IPS DF 6.9 (cell line): ENCODE results near the gene SLC16A10.
"Not testable (repeated sequence)": the region's sequence is repeated elsewhere in the genome, so short reads cannot be mapped to it uniquely, and the experiment has no call there.

Experiments used
- DNase-seq: peaks from one replicate; pipeline ENCODE4 v3.0.0-alpha.2; 2013; ENCODE audit warnings: low read depth, low spot score
- H3K27ac ChIP-seq: one replicate; pipeline ENCODE4 v1.5.1; 2013; ENCODE audit warnings: low read length, control low read depth
- H3K27me3 ChIP-seq: 2 replicates; pipeline ENCODE4 v1.6.1; 2013; ENCODE audit warnings: mild to moderate bottlenecking, low read length; ENCODE audit not compliant: control insufficient read depth, insufficient read depth
- H3K36me3 ChIP-seq: 2 replicates; pipeline ENCODE4 v1.6.1; 2013; ENCODE audit warnings: low read length; ENCODE audit not compliant: control insufficient read depth, insufficient read depth
- H3K4me1 ChIP-seq: 2 replicates; pipeline ENCODE4 v1.6.1; 2013; ENCODE audit warnings: low read length; ENCODE audit not compliant: control insufficient read depth, insufficient read depth
- H3K4me3 ChIP-seq: 2 replicates; pipeline ENCODE4 v1.5.1; 2013; ENCODE audit warnings: mild to moderate bottlenecking, low read length
- H3K9me3 ChIP-seq: 2 replicates; pipeline ENCODE4 v1.6.1; 2013; ENCODE audit warnings: low read length, inconsistent platforms; ENCODE audit not compliant: control insufficient read depth, insufficient read depth
- WGBS: extraction: QIAGEN DNeasy Blood & Tissue Kit; methylation state at CpG from one replicate; pipeline ENCODE4 v1.1.7; 2013; ENCODE audit warnings: mixed read lengths, missing lambda C conversion rate; ENCODE audit not compliant: insufficient read length, insufficient coverage; 5-methylcytosine and 5-hydroxymethylcytosine counted together

The SLC16A10 gene

GRCh38 chr6:111087871-111088667 is 766 bp downstream of the SLC16A10 start:
- Histone ChIP-seq H3K9me3 (no peaks in the 10 kb centered on the region), H3K36me3 (no peaks in the 10 kb centered on the region), H3K27ac (no peak overlapping the region), H3K4me1 (no peaks in the 10 kb centered on the region; the same call in 1 of the 2 replicates), H3K27me3 (no peaks in the 10 kb centered on the region; the same call in 1 of the 2 replicates), H3K4me3 (peak overlapping the region; percentile 57)
- no CpG with 5 or more reads among the region's 54 CpGs for WGBS
- no peak for DNase-seq

GRCh38 chr6:111088668-111089003 is 1.3 kb downstream of the SLC16A10 start:
- H3K36me3 ChIP-seq, result no peaks in the 10 kb centered on the region
- no CpG with 5 or more reads among the region's 5 CpGs for WGBS
- H3K9me3 ChIP-seq, result no peaks in the 10 kb centered on the region
- no peak overlapping the region for H3K27ac ChIP-seq
- peak overlapping the region; percentile 57; the same call in 1 of the 2 replicates for H3K4me3 ChIP-seq
- H3K27me3 ChIP-seq, result no peaks in the 10 kb centered on the region; the same call in 1 of the 2 replicates
- DNase-seq, result no peak
- no peaks in the 10 kb centered on the region; the same call in 1 of the 2 replicates for H3K4me1 ChIP-seq

GRCh38 chr6:111090766-111091165 is 3.5 kb downstream of the SLC16A10 start:
- no peaks in the 10 kb centered on the region; the same call in 1 of the 2 replicates for H3K27me3 ChIP-seq
- no peak overlapping the region for H3K4me3 ChIP-seq
- no peaks in the 10 kb centered on the region for H3K36me3 ChIP-seq
- DNase-seq, result no peak
- no peak overlapping the region for H3K27ac ChIP-seq
- H3K9me3 ChIP-seq, result no peaks in the 10 kb centered on the region
- H3K4me1 ChIP-seq, result no peaks in the 10 kb centered on the region; the same call in 1 of the 2 replicates
- no CpG with 5 or more reads among the region's 4 CpGs for WGBS

- Histone ChIP-seq H3K27me3 (no peaks in the 10 kb centered on the region; the same call in 1 of the 2 replicates), H3K36me3 (no peaks in the 10 kb centered on the region), H3K4me3 (no peak overlapping the region), H3K9me3 (no peaks in the 10 kb centered on the region), H3K27ac (no peak overlapping the region), H3K4me1 (no peaks in the 10 kb centered on the region; the same call in 1 of the 2 replicates)
- no CpG with 5 or more reads among the region's 3 CpGs for WGBS
- DNase-seq, result no peak
Measured at GRCh38 chr6:111091987-111092386, 4.7 kb downstream of the SLC16A10 start.

- WGBS, result no CpG with 5 or more reads among the region's 1 CpG
- not testable (repeated sequence) for H3K4me3 ChIP-seq, H3K27ac ChIP-seq, H3K9me3 ChIP-seq, H3K27me3 ChIP-seq, H3K4me1 ChIP-seq, H3K36me3 ChIP-seq, DNase-seq
Measured at GRCh38 chr6:111095488-111095887, 8.2 kb downstream of the SLC16A10 start.

- WGBS, result no CpG with 5 or more reads among the region's 3 CpGs
- no peak overlapping the region for H3K27ac ChIP-seq
- no peaks in the 10 kb centered on the region for H3K27me3 ChIP-seq
- H3K36me3 ChIP-seq, result no peaks in the 10 kb centered on the region
- DNase-seq, result no peak
- H3K9me3 ChIP-seq, result no peaks in the 10 kb centered on the region
- no peak overlapping the region for H3K4me3 ChIP-seq
- H3K4me1 ChIP-seq, result no peaks in the 10 kb centered on the region
Measured at GRCh38 chr6:111096246-111096645, 8.9 kb downstream of the SLC16A10 start.

- no peak overlapping the region for H3K4me3 ChIP-seq
- H3K27ac ChIP-seq, result no peak overlapping the region
- no peak for DNase-seq
- H3K9me3 ChIP-seq, result no peaks in the 10 kb centered on the region
- no peaks in the 10 kb centered on the region for H3K4me1 ChIP-seq
- no peaks in the 10 kb centered on the region for H3K36me3 ChIP-seq
- no peaks in the 10 kb centered on the region for H3K27me3 ChIP-seq
- WGBS, result no CpG with 5 or more reads among the region's 2 CpGs
Measured at GRCh38 chr6:111098597-111098996, 11.3 kb downstream of the SLC16A10 start.

GRCh38 chr6:111101987-111102386 is 14.7 kb downstream of the SLC16A10 start:
- H3K4me3 ChIP-seq, result no peak overlapping the region
- no peaks in the 10 kb centered on the region for H3K9me3 ChIP-seq
- no peaks in the 10 kb centered on the region for H3K4me1 ChIP-seq
- DNase-seq, result no peak
- H3K27me3 ChIP-seq, result no peaks in the 10 kb centered on the region
- H3K36me3 ChIP-seq, result no peaks in the 10 kb centered on the region
- no peak overlapping the region for H3K27ac ChIP-seq
- WGBS, result no CpG with 5 or more reads among the region's 3 CpGs

- no peaks in the 10 kb centered on the region for H3K9me3 ChIP-seq
- H3K4me1 ChIP-seq, result no peaks in the 10 kb centered on the region
- H3K4me3 ChIP-seq, result no peak overlapping the region
- DNase-seq, result no peak
- no peaks in the 10 kb centered on the region for H3K36me3 ChIP-seq
- H3K27me3 ChIP-seq, result no peaks in the 10 kb centered on the region
- no peak overlapping the region for H3K27ac ChIP-seq
- WGBS, result no CpG with 5 or more reads among the region's 5 CpGs
Measured at GRCh38 chr6:111105578-111105977, 18.3 kb downstream of the SLC16A10 start.

GRCh38 chr6:111107589-111107988 is 20.3 kb downstream of the SLC16A10 start:
- no CpG with 5 or more reads among the region's 1 CpG for WGBS
- no peak for DNase-seq
- Histone ChIP-seq H3K4me1 (no peaks in the 10 kb centered on the region), H3K27me3 (no peaks in the 10 kb centered on the region), H3K27ac (no peak overlapping the region), H3K9me3 (no peaks in the 10 kb centered on the region), H3K4me3 (no peak overlapping the region), H3K36me3 (no peaks in the 10 kb centered on the region)

- no CpG with 5 or more reads among the region's 3 CpGs for WGBS
- no peak for DNase-seq
- Histone ChIP-seq H3K36me3 (no peaks in the 10 kb centered on the region), H3K4me1 (no peaks in the 10 kb centered on the region), H3K4me3 (no peak overlapping the region), H3K27ac (no peak overlapping the region), H3K9me3 (no peaks in the 10 kb centered on the region), H3K27me3 (no peaks in the 10 kb centered on the region)
Measured at GRCh38 chr6:111110036-111110435, 22.7 kb downstream of the SLC16A10 start.
